HG03432 (cell line): Measurements from ENCODE around the gene ARHGEF10L.
"Not testable (repeated sequence)": the region's sequence is repeated elsewhere in the genome, so short reads cannot be mapped to it uniquely, and the experiment has no call there.

Experiments
- ATAC-seq: cut with Tn5 transposase; IDR thresholded peaks from one replicate; pipeline ENCODE4 v1.9.1; 2021; ENCODE audit warnings: mild to moderate bottlenecking, moderate library complexity; ENCODE audit not compliant: unreplicated experiment

The ARHGEF10L gene

GRCh38 chr1:17728123-17728712 lies 188.7 kb downstream of the ARHGEF10L start:
- ATAC-seq, result no peak

- ATAC-seq, result no peak
Measured at GRCh38 chr1:17729248-17729647, 189.8 kb downstream of the ARHGEF10L start.

GRCh38 chr1:17729909-17730308 lies 190.4 kb downstream of the ARHGEF10L start:
- no peak for ATAC-seq

- ATAC-seq, result no peak
Measured at GRCh38 chr1:17731460-17731859, 192.0 kb downstream of the ARHGEF10L start.

- ATAC-seq, result no peak
Measured at GRCh38 chr1:17732475-17732874, 193.0 kb downstream of the ARHGEF10L start.

- no peak for ATAC-seq
Measured at GRCh38 chr1:17733661-17734060, 194.2 kb downstream of the ARHGEF10L start.

DNA sequence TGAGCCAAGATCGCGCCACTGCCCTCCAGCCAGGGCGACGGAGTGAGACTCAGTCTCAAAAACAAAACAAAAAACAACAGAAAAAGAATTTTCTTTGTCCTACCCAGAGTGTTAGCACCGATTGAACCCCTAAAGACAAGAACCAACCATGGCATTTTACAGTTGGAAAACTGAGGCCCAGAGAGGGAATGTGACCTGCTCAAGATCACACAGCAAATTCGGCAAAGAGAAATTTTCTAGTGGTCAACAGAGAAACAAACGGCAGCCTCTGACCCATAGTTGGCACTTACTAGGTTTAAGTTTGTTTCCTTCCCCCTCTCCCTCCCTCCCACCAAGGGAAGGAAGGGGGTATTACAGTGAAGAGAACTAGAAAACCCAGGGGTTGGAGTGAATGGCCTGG lies 195.1 kb downstream of the ARHGEF10L start:
- ATAC-seq, result no peak

DNA sequence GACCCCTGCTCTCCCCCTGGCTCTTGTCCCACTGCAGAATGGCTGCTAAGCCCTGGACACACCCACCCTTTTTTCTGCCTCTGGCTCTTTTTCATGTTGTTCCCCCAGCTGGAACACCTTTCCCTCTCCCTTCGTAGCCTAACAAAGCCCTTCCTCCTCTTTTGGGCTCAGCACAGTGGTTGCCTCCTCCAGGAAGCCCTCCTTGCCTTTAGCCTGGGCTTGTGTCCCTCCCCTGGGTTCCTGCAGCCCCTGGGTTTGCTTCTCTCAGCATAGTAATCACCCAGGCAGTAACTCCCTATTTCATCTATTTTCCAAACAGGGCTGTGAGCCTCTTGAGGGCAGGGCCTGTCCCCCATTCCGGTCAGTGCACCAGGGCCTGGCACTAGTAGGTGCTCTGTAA lies 195.8 kb downstream of the ARHGEF10L start:
- no peak for ATAC-seq

DNA sequence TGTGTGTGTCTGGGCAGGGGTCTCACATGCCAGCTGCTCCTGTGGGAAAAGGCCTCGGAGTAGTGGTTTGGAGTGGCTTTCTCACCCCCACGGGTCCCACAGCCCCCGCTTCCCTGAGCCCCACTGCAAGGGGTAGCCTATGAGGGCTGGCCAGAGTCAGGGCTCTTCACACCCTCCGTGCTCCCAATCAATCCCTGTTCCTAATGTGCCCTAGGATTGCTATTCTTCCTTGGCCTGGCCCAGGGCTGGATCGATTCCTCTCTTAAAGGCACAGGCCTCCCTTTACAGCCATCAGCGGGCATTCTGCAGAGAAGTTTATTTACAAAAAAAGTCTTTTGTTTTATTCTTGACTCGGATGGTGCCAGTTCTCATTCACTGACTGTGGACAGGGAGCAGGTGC lies 196.3 kb downstream of the ARHGEF10L start:
- no peak for ATAC-seq

- no peak for ATAC-seq
Measured at GRCh38 chr1:17736625-17737024, 197.1 kb downstream of the ARHGEF10L start.

GRCh38 chr1:17739050-17739449 lies 199.6 kb downstream of the ARHGEF10L start:
- ATAC-seq, result no peak

GRCh38 chr1:17741052-17741451 lies 201.6 kb downstream of the ARHGEF10L start:
- no peak for ATAC-seq

GRCh38 chr1:17742583-17742982 lies 203.1 kb downstream of the ARHGEF10L start:
- no peak for ATAC-seq

- no peak for ATAC-seq
Measured at GRCh38 chr1:17743008-17743647, 203.6 kb downstream of the ARHGEF10L start.

DNA sequence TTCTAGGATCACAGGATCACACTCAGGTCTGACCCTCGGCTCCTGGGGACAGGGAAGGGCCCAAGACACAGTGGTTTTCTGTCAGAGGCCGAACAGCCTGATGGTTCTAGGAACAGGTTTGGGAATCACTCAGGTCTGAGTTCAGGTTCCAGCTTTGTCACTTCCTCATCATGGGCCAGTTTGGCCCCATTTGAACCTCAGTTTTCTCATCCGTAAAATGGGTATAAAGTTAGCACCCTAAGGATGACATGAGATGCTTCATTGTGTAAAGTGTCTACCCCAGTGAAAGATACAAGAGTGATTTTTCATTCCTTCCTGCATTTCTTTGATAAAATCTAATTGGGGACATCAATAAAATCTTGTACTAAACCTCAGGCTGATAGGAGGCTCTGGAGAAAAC lies 204.4 kb downstream of the ARHGEF10L start:
- ATAC-seq, result no peak

DNA sequence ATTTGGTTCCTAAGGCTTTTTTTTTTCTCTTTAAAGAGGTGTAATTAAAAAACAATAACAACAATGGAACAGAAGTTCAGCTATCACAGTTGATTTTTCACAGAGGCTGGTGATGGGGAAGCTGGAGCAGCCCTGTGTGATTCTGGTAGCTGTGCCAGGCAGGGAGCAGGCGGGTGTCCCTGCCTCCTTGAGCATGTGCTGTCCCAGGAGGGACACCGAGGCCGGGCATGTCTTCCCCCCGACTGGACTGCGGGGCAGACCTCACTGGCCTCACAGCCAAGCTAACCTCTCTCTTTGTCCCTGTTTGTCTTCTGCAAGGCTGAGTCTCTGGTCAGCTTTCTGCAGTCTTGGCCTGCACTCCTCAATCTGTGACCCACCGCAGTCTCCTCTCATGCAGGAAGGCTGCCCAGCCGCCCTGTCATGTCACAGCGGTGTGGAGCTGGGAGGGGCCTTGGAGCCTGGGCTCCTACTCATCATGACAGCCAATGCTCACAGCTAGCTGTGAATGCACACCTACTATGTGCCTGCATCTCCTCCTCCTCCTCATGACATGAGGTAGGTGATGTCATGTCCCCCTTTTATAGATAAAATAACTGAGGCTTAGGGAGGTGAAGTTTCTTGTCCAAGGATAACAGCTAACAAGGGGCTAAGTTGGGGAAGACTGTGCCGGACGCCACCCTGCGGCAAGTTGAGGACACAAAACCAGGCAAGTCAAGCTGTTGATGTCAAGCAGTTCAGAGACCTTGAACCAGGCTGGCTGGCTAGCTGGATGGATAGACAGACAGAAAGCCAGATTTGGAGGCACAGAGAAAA lies 205.4 kb downstream of the ARHGEF10L start:
- ATAC-seq, result no peak

- ATAC-seq, result no peak
Measured at GRCh38 chr1:17745479-17745955, 206.0 kb downstream of the ARHGEF10L start.

- not testable (repeated sequence) for ATAC-seq
Measured at GRCh38 chr1:17746281-17746680, 206.8 kb downstream of the ARHGEF10L start.

GRCh38 chr1:17746920-17747319 lies 207.4 kb downstream of the ARHGEF10L start:
- ATAC-seq, result no peak
